Measurements from ENCODE around the gene BCAT1. TPM values are rescaled to one million over a fixed set of nuclear protein-coding genes. Genes with fewer than 3 reads are reported as not detected.

The BCAT1 gene
- total and polyA plus RNA-seq, 2 experiments from 2014 or later = 53.6 to 181 TPM

- Histone ChIP-seq H3K4me3 (no peak overlapping the region), H4K20me1 (replicated peaks; ENCODE audit: insufficient read depth) (no peaks in the 10 kb centered on the region), H3K4me1 (ENCODE audit: insufficient read depth) (no peaks in the 10 kb centered on the region), H3K27ac (ENCODE audit: low read depth) (no peak overlapping the region), H3K79me2 (replicated peaks; ENCODE audit: insufficient read depth) (no peaks in the 10 kb centered on the region), H2AFZ (no peak overlapping the region), H3K27me3 (ENCODE audit: insufficient read depth) (no peaks in the 10 kb centered on the region), H3F3A (replicated peaks; ENCODE audit: low read depth) (no peaks in the 10 kb centered on the region), H3K36me3 (ENCODE audit: insufficient read depth) (no peaks in the 10 kb centered on the region), H3K4me2 (no peak overlapping the region), H3K9me2 (ENCODE audit: insufficient read depth) (no peaks in the 10 kb centered on the region)
- H3K4me1 Mint-ChIP-seq = peaks cover 2% of the 10 kb centered on the region; the same call in 2 of the 3 replicates
- TF ChIP-seq STAT1 (IDR thresholded peaks at IDR 0.05; ENCODE audit: unreplicated experiment) (no peak), CTCF (conservative IDR thresholded peaks at IDR 0.05; ENCODE audit: low read depth in 2 of 2) (no peak), ZNF331 (CRISPR knock-in tag; IDR thresholded peaks at IDR 0.05; ENCODE audit: low read depth) (no peak)
- ATAC-seq = no peak
- H3K27ac Mint-ChIP-seq = no peak overlapping the region
- DNase-seq (ENCODE audit: low spot score) = no peak
- H3K4me3 Mint-ChIP-seq = no peak overlapping the region
- no peaks in the 10 kb centered on the region for H3K9me3 Mint-ChIP-seq
- H3K27me3 Mint-ChIP-seq (ENCODE audit: insufficient read depth, low read depth, poor library complexity) = no peaks in the 10 kb centered on the region
- H3K36me3 Mint-ChIP-seq (ENCODE audit: low read depth) = no peaks in the 10 kb centered on the region
Observed at GRCh38 chr12:24776861-24777260, 172.0 kb downstream of the BCAT1 start.

GRCh38 chr12:24775073-24775472 lies 173.8 kb downstream of the BCAT1 start:
- H3K27ac Mint-ChIP-seq = no peak overlapping the region
- H3K27me3 ChIP-seq (ENCODE audit: insufficient read depth) = no peaks in the 10 kb centered on the region
- no peak overlapping the region for H3K27ac ChIP-seq (ENCODE audit: low read depth)
- H3K36me3 ChIP-seq (ENCODE audit: insufficient read depth) = no peaks in the 10 kb centered on the region
- H3K4me1 ChIP-seq (ENCODE audit: insufficient read depth) = no peaks in the 10 kb centered on the region
- no peaks in the 10 kb centered on the region for H3F3A ChIP-seq (replicated peaks; ENCODE audit: low read depth)
- H3K79me2 ChIP-seq (replicated peaks; ENCODE audit: insufficient read depth) = no peaks in the 10 kb centered on the region
- no peak overlapping the region for H3K4me2 ChIP-seq
- H4K20me1 ChIP-seq (replicated peaks; ENCODE audit: insufficient read depth) = no peaks in the 10 kb centered on the region
- H3K4me1 Mint-ChIP-seq = peaks cover 2% of the 10 kb centered on the region; the same call in 2 of the 3 replicates
- H3K4me3 Mint-ChIP-seq = no peak overlapping the region
- no peak overlapping the region for H2AFZ ChIP-seq
- H3K9me3 Mint-ChIP-seq = no peaks in the 10 kb centered on the region
- no peaks in the 10 kb centered on the region for H3K27me3 Mint-ChIP-seq (ENCODE audit: insufficient read depth, low read depth, poor library complexity)
- ATAC-seq (no peak), DNase-seq (ENCODE audit: low spot score) (no peak)
- H3K36me3 Mint-ChIP-seq (ENCODE audit: low read depth) = no peaks in the 10 kb centered on the region
- H3K9me2 ChIP-seq (ENCODE audit: insufficient read depth) = no peaks in the 10 kb centered on the region
- no peak overlapping the region for H3K4me3 ChIP-seq
- TF ChIP-seq EZH2 (IDR thresholded peaks at IDR 0.05; ENCODE audit: low read depth, unreplicated experiment) (no peak), NANOG (IDR thresholded peaks at IDR 0.05; ENCODE audit: borderline replicate concordance) (no peak), STAT1 (IDR thresholded peaks at IDR 0.05; ENCODE audit: unreplicated experiment) (no peak), ZNF331 (CRISPR knock-in tag; IDR thresholded peaks at IDR 0.05; ENCODE audit: low read depth) (no peak), ZNF462 (CRISPR knock-in tag; IDR thresholded peaks at IDR 0.05) (no peak), EZH2phosphoT487 (IDR thresholded peaks at IDR 0.05; ENCODE audit: unreplicated experiment) (no peak)
- TF ChIP-seq, protein P1, sequence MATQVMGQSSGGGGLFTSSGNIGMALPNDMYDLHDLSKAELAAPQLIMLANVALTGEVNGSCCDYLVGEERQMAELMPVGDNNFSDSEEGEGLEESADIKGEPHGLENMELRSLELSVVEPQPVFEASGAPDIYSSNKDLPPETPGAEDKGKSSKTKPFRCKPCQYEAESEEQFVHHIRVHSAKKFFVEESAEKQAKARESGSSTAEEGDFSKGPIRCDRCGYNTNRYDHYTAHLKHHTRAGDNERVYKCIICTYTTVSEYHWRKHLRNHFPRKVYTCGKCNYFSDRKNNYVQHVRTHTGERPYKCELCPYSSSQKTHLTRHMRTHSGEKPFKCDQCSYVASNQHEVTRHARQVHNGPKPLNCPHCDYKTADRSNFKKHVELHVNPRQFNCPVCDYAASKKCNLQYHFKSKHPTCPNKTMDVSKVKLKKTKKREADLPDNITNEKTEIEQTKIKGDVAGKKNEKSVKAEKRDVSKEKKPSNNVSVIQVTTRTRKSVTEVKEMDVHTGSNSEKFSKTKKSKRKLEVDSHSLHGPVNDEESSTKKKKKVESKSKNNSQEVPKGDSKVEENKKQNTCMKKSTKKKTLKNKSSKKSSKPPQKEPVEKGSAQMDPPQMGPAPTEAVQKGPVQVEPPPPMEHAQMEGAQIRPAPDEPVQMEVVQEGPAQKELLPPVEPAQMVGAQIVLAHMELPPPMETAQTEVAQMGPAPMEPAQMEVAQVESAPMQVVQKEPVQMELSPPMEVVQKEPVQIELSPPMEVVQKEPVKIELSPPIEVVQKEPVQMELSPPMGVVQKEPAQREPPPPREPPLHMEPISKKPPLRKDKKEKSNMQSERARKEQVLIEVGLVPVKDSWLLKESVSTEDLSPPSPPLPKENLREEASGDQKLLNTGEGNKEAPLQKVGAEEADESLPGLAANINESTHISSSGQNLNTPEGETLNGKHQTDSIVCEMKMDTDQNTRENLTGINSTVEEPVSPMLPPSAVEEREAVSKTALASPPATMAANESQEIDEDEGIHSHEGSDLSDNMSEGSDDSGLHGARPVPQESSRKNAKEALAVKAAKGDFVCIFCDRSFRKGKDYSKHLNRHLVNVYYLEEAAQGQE (IDR thresholded peaks at IDR 0.05; ENCODE audit: unreplicated experiment) = no peak
